CD4-positive, alpha-beta T cell treated with Interleukin-17A for 1 hour (primary cell): Measurements from ENCODE around the gene CELA2A.
"Not testable (repeated sequence)": the region's sequence is repeated elsewhere in the genome, so short reads cannot be mapped to it uniquely, and the experiment has no call there.

Experiments used
- DNase-seq: peaks from one replicate; pipeline ENCODE4 v3.0.0-alpha.2; 2020

CELA2A gene

DNA sequence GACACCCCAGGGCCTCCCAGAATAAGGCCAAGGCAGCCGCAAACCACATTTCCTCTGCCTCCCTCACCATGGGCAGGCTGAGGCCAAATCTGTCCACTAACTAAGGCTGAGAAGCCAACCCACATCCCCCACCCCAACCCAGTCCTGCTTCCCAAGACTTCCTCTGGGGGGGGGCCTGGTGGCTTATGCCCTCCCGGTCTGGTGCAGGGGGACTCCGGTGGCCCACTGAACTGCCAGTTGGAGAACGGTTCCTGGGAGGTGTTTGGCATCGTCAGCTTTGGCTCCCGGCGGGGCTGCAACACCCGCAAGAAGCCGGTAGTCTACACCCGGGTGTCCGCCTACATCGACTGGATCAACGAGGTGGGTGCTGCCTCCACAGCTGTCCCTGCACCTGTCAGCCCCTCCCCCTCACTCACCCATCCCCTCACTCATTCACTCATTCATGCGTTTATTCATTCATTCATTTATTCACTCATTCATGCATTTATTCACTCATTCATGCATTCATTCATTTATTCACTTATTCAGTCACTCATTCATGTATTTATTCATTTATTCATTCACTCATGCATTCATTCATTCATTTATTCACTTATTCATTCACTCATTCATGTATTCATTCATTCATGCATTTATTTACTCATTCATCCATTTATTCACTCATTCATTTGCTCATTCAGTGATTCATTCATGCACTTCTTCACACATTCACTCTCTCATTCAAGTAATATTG lies 11.0 kb upstream of the CELA2A start:
- DNase-seq: no peak

DNA sequence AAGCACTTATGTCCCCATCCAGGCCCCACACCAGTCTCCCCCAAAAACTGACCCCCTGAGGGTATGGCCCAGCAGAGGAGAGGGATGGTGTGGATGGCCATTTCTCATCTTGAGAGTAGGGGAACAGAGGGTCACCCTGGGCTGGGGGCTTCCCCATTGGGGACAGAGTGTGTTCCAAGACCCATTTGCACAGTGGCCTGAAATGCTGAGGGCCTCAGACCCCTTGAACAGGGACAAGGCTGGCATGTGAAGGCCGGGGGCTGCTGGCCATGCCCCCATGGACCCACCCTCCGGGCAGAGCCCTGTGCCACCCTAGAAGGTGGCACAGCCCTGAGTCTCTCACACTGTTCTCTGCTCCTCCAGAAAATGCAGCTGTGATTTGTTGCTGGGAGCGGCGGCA lies 10.3 kb upstream of the CELA2A start:
- no peak for DNase-seq

DNA sequence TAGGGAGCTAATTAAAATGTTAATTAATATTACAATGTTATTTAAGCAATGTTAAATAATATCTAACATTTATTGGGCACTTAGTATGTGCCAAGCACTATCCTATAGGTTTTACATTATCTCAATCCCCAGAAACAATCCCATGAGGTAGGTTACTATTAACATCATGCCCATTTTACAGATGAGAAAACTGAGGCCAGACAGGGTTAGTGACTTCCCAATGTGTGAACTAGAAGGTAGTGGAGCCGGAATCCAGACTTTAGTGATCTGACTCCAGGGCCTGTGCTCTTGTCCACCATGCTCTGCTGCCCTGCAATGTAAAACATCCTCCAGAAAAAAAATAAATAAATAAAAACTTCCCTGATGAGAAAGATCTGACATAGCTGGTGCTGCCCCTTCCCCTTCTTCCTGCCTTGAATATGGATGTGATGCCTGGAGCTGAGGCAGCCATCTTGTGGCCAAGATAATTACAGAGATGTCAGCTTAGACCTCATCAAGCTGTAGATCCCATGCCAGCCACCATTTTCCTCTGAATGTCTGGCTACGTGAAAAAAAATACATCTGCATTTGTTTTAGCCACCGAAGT lies 7.6 kb upstream of the CELA2A start:
- DNase-seq: no peak

DNA sequence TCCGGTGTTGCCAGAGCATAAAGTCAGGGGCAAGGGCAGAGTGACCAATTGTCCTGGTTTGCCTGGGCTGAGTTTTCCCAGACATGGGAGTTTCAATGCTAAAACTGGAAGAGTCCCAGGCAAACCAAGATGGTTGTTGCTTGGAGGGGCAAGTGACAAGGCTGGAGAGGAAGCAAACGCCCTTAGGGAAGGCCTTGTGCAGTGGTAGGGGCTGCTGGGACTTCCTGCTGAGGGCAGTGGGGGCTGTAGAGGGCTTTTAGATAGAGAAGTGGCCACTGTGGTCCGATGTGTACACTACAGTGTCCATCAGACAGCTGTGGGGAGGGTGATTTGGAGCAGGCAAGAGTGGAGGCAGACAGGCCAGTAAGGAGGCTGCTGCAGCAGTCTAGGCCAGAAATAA lies 7.0 kb upstream of the CELA2A start:
- DNase-seq: no peak

DNA sequence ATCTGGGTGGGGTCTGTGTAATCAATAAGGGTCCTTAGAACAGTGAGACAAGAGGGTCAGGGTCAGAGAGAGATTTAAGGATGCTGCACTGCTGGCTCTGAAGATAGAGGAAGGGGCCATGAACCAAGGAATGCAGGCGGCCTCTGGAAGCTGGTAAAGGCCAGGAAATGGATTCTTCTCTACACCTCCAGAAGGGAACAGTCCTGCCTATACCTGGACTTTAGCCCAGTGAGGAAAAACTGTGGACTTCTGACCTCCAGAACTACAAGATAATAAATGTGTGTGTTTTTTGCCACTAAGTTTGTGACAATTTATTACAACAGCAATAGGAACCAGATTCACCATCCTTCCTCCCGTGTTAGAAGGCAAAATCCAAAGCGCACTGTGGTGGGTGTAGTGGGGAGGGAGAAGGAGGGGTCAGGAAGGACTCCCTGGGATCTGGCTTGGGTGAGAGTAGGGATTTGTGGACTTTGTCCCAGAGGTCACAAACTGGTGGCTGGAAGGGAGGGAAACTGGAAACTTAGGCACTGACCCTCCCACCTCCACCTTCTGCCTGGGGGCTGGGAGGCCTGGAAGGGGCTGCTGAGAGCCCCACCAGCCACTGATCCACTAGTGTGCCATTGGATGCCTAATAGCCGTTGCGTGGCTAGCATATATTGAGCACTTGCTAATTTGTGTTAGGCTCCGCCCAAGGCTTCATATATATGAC lies 5.4 kb upstream of the CELA2A start:
- DNase-seq: no peak

DNA sequence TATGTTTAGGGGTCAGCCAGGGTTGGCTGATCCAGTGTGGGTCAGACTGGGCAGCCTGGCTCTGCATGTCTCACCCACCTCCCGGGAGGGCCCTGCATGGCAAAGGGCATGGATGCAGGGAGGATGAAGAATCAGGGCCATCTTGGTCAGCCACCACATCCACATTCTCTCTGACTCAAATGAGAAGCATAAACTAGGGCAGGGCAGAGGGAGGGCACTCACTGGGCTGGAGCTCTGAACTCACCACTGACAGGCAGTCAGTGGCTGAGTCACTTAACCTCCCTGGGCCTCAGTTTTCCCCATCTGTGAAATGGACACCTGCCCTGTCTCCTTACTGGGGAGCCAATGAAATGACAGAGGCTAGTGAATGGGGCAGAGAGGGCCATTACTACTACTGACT lies 4.3 kb upstream of the CELA2A start:
- no peak for DNase-seq

DNA sequence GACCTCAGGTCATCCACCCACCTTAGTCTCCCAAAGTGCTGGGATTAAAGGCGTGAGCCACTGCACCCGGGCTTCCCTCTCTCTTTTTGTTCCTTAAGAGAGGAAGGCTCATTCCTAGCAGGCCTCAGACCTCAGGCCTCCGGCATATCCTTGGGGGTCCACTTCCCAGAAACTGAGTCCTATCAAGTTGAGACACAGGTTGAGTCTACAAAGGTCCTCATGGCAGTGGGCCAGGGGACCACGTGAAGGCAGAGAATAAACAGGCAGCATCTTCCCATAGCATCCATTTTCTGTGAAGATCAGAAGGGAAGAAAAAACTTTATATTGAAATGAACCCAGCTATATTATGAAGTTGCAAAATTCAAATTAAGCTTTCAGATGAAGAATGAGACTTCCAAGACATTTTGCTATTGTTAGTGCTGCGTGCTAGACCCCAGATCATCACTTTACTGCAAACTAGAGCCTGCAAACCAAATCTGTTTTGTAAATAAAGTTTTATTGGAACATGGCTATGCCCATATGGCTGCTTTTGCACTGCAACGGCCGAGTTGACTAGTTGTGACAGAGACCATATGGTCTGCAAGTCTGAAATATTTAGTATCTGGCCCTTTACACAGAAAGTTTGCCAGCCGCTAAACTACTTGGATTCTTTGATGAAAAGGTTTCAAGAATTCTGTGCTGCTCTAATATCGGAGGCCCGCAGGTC lies 3.5 kb upstream of the CELA2A start:
- no peak for DNase-seq

DNA sequence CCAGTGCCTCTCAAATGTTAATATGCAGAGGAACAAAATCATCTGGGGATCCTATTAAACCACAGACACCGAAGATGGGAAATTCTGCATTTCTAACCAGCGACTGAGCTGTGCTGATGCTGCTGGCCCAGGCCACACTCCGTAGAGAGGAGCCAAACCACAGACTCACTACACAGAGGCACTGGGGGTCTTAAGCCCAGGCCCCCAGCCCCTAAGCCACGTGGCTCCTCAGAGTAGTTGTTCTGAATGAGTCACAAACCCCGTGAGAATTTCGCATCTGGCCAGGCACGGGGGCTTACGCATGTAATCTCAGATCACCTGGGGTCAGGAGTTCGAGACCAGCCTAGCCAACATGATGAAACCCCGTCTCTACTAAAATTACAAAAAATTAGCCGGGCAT lies 2.8 kb upstream of the CELA2A start:
- no peak for DNase-seq

DNA sequence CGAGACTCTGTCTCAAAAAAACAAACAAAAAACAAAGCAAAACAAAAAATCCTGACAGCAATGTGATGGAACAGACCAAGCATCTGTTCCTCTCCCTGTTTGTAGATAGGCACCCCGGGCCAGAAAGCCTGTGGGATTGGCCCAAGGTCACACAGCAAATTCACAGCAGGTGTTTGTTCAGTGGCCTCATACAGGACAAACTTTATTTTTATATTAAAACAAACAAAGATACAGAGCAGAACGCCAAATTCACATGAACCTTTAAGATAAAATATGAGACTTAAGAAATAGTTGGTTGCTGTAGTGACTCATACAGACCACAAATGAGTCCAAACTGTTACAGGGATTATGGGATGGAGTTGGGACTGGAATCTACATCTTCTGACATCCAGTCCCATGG lies 2.3 kb upstream of the CELA2A start:
- no peak for DNase-seq

DNA sequence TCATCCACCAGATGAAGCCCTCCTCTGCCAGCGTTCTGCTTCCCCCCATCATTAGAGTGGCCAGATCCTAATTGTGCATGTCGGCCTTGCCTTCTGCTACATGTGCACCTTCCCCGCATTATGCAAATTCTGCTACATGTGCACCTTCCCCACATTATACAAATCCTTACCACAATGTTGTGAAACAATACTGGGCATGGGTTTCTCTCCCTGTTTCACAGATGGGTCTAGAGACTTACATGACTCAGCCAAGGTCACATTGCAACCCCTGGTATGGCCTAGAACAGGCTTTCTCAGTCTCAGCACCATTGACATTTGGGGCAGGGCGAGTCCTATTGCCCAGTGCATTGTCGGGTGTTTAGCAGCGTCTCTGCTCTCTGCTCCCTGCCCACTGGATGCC lies 1.0 kb upstream of the CELA2A start:
- no peak for DNase-seq

DNA sequence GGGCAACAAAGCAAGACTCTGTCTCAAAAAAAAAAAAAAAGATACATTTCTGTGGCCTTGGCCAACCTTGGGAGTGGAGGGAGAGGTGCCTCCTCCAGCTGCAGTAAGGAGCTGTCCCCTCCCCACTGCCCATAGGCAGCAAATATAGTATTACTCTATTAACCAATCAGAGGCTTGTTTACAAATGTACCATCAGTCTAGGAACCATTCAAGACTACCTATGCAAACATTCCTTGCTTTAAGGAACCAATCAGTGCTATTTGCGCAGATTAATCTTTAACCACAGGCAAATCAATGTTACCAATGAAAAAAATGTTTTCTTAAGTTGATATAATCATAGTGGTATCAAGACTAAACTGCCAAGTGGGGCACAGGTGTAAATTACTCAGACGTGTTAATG lies 1.1 kb downstream of the CELA2A start:
- DNase-seq: no peak

DNA sequence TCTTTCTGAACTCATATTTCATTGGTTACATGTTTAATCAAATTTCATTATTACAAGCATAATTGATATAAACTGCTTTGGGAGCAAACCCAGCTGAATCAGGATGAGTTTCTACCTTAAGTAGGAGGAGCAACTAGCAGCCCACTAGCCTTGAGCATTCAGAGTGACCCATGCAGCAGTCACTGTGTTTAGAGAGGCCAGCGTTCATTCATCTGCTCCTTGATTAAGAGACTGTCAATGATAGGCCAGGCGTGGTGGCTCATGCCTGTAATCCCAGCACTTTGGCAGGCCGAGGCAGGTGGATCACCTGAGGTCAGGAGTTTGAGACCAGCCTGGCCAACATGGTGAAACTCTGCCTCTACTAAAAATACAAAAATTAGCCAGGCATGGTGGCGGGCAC lies 1.9 kb downstream of the CELA2A start:
- DNase-seq: not testable (repeated sequence)

DNA sequence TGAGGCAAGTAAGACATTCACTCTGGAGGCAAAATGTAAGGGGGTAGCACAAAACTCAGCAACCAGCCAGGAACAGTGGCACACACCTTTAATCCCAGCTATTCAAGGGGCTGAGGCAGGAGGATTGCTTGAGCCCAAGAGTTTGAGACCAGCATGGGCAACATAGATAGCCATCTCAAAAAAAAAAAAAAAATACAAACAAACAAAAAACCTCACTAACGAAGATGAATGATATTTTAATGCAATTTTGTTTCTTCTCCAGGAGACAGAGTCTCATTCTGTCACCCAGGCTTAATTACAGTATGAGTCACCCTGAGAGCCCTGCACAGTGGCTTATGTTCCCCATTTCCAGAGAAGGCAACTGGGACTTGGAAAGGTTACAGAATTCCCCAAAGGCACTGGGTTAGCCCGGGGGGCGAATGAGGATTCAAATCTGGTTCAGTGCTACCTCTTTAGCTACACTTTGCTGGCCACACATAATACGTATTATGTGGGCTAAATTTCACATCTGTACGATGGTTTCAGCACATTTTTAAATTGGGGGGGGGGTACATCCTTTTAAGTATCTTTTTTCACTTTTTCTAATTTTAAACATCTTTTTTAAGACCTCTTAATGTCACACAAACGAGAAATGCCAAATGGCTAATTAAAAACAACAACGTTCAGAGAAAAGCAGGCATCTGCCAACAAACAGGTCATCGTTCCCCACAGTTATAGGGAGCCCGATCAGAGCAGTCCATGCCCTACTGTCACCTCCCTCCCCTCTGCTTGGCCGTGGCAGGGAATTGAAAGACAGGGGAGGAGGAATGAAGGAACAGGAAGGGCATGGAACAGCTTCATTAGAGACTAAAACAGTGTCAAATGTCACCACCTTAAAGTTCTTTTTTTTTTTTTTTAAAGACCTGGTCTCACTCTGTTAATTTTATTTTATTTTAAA lies 3.5 kb downstream of the CELA2A start:
- DNase-seq: no peak

DNA sequence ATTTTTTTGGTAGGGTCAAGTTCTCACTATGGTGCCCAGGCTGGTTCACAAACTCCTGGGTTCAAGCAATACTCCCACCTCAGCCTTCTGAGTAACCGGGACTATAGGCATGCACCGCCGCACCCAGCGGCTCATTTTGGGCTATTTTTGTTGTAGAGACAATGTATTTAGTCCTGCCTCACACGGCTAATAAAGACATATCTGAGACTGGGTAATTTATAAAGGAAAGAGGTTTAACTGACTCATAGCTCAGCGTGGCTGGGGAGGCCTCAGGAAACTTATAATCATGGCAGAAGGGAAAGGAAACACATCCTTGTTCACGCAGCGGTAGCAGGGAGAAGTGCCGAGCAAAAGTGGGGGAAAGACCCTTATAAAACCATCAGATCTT lies 4.2 kb downstream of the CELA2A start:
- no peak for DNase-seq

DNA sequence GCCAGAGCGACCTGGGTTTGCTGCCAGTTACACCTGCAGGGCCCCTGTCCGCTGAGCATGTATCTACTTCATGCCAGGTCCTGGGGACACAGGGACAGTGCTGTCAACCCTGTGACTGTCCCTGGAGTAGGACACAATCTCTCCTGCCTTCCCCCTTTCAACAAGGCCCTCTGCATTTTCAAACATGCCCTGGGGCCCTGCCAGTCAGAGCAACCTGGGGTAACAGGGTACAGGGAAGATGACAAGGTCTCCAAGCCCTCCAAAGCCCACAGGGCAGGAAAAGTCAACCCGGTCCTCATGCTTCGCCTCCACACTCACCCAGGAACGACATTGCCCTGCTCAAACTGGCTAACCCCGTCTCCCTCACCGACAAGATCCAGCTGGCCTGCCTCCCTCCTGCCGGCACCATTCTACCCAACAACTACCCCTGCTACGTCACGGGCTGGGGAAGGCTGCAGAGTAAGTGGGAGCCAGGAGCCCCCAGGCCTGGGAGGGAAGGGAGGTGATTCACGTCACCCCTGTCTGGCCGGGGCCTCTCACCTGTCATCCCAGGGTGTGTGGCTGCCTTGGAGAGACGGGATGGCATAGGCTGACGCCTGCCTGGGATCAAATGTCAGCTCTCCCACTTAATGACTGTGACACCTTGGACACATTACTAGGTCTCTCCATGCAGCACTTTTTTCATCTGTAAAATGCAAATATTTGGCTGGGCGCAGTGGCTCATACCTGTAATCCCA lies 6.7 kb downstream of the CELA2A start:
- DNase-seq: not testable (repeated sequence)

DNA sequence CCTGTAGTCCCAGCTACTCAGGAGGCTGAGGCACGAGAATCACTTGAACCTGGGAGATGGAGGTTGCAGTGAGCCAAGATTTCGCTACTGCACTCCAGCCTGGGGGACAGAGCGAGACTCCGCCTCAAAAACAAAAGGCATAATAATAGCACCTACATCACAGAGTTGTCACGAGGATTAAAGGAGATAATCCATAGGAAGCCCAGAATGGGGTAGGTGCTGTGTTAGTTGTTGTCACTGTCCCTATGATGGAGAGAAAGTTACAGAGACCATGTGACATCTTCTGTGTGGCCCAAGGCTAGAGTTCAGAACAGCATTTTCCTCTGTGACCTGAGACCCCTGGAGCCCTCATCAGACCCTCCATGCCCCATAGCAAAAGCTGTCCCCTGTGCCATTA lies 7.4 kb downstream of the CELA2A start:
- not testable (repeated sequence) for DNase-seq

DNA sequence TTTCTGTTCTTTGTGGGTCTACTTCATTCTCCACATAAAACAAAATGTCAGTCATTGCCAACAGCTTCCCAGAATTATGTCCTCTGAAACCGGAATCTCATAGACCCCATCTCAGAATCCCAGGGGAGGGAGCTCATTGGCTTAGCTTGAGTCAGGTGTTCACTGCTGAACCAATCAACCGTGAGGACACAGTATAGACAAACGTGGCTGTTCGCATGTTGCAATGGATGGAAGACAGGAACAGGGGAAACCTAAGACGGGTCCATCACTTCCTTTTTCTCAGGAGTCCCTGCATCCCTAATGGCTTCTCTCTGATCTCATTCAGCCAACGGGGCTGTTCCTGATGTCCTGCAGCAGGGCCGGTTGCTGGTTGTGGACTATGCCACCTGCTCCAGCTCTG lies 9.1 kb downstream of the CELA2A start:
- DNase-seq: no peak

DNA sequence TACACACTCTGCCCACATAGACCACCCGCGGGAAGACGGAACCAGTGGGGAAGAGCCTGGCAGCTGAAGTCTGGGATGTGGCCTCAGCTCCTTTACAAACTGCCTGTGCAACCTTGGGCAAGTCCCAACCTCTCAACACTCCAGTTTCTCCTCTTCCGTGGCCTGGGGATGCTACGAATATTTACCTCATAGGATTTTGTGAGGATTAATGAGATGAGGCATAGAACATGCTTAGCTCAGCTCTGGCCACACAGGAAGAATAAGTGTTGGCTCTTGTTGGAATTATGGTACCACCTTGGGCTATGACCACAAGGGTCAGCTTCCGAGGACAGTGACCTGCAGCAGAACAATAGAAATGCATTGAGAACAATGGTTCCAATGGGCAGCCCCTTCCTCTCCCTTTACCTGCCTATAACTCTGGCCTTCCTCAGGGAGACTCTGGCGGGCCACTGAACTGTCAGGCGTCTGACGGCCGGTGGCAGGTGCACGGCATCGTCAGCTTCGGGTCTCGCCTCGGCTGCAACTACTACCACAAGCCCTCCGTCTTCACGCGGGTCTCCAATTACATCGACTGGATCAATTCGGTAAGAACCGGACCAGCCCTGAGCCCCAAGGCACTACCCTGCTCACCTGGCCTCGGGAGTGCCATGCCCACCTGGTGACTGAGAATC lies 10.6 kb downstream of the CELA2A start:
- DNase-seq: not testable (repeated sequence)

DNA sequence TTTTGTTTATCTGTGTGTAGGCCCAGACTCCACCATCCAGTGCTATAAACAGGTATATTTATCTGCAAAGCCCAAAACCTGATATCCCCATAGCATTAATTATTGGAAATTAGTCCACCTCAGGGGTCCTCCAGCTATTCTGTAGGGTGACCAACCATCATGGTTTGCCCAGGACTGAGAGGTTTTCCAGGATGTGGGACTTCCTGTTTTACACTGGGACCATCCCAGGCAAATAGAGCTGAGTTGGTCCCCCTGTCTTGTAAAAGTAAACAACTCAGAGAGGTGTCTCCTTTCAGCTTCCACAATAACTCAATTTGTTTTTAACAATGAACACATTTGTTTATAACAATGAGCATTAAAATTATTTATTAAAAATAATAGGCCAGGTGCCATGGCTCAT lies 11.6 kb downstream of the CELA2A start:
- no peak for DNase-seq

DNA sequence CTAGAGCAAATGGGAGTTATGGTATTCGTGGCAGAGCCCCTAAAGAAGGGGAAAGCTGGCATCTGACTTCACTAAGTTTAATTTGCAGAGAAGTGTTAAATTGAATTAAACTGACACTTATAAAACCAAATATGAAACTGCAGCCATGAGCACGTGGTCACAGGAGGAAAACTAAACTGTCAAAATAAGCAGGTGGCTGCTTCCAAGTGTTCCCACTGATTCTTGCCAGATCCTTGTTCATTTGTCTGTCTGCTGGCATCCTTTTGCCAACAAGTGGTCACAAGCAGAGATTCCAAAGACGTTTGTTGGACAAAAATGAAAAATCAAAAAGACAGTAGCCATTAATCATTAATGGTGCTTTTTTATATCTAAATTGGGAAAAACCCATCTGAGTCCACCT lies 12.8 kb downstream of the CELA2A start:
- no peak for DNase-seq

DNA sequence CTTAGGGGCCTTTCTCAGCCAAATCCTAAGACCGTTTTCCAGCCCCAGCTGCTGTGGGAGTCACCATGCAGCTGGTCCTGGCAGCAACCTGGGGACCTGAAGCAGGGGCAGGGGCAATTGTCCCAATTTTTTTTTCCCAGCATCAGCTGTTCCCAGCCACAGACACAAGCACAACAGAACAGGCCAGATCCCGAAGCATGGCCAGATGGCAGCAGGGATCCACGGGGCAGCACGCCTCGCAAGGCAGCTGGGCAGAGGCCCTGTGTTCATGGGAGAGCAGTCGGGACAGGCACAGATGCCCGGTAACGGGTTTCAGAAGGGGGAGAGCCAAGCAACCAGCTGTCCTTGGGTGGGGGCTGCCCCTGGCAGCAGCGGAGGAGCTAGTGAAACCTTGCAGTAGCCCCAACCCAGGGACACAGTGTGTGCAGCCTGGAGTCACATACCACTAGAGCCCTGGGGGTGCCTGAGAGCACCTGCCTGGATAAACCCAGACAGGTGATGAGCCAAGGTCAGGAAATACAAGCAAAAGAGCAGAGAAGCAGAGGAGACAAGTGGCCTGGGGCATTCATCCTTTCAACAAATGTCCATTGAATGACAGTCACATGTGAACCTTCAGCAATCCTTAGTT lies 13.4 kb downstream of the CELA2A start:
- DNase-seq: not testable (repeated sequence)
